GM12801 (cell line): Measurements from ENCODE around the gene MDGA2.

ENCODE experiments used
- TF ChIP-seq, protein P1 (sequence below): IDR thresholded peaks from one replicate; pipeline ENCODE4 v1.5.1; 2011; ENCODE audit warnings: control low read depth; ENCODE audit not compliant: insufficient read length; ENCODE audit errors: extremely low read depth

The MDGA2 gene

DNA sequence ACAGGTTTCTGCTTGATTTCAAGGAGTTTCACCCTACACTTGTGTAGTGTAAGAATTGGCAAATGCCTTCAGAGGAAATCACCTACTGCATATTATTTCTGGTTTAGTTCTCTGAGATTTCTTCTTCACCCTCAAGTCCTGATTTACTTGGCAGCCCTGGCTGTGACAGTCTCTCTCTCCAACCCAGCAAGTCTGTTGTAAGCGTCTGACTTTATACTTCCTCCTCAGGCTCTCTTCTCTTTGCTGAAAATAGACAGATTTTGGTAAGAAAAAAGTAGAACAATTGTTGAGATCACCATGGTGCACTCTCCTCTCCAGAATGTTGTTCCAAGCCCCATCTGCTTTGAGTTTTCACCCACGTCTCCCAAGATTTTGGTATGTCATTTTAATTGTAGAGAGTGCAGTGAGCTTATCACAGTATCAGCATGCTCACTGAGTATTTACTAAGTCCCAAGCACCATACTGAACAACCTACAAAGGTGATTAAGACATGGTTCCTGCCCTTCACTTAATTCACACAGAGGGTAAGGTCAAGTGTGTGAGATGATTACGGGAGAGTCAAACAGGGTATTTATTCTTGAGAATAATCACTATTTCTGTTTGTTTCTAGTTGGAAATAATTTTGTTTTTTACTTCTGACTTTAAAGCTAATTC lies 148.7 kb downstream of the MDGA2 start:
- TF ChIP-seq, protein P1, sequence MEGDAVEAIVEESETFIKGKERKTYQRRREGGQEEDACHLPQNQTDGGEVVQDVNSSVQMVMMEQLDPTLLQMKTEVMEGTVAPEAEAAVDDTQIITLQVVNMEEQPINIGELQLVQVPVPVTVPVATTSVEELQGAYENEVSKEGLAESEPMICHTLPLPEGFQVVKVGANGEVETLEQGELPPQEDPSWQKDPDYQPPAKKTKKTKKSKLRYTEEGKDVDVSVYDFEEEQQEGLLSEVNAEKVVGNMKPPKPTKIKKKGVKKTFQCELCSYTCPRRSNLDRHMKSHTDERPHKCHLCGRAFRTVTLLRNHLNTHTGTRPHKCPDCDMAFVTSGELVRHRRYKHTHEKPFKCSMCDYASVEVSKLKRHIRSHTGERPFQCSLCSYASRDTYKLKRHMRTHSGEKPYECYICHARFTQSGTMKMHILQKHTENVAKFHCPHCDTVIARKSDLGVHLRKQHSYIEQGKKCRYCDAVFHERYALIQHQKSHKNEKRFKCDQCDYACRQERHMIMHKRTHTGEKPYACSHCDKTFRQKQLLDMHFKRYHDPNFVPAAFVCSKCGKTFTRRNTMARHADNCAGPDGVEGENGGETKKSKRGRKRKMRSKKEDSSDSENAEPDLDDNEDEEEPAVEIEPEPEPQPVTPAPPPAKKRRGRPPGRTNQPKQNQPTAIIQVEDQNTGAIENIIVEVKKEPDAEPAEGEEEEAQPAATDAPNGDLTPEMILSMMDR: no peak

DNA sequence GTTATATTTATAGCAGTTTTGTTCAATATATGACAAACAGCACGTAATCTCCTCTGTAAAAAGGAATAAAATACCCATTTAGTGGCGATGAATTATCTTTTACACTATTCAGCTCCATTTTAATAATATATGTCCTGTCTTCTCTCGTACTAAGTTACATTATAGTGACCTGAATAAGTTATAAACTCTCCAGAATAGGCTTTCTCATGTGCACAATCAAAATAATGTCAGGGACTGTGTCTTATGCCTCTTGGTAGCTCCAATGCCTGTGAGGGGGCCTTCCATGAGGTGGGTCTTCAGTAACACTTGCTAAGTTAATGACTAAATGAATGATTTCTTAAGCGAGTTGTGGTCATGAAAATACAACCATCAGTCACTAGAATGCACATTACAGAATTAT lies 150.9 kb downstream of the MDGA2 start:
- TF ChIP-seq, protein P1: no peak

DNA sequence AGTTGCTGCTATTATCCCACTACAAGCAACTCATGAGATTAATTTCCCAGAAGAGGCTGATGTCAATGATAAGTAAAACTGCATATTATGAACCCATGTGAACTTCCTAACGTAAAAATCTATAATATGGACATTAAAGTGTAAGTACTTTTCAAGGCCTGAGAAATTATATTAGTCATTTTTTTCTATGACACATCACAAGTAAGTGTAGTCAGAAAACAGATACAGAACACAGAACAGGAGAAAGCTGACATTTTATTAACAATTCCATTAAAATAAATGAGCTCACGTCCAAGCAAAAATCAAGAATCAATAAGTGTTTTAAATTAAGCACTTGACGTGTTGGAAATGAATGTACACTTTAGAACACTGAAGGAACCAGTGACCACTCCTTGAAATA lies 155.0 kb downstream of the MDGA2 start:
- TF ChIP-seq, protein P1: no peak

- TF ChIP-seq, protein P1: no peak
Measured at GRCh38 chr14:47511829-47512228, 163.6 kb downstream of the MDGA2 start.

- TF ChIP-seq, protein P1: no peak
Measured at GRCh38 chr14:47509957-47510356, 165.4 kb downstream of the MDGA2 start.

DNA sequence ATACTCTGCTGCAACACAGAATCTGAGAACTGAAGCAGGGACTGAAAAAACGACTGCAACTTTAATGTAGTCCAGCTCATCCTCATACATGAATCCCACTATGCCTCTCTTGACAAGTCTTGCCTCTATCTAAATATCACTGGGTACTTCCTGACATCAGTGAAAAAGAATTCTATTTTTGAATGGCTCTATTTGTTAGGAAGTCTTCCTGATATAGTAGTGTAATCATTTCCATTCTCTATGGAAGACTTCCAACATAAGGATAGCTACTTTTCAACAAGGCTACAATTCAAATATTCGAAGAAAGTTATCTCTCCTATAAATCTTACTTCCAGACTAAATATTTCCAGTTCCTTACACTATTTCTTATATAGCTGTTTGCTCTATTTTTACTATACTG lies 167.5 kb downstream of the MDGA2 start:
- TF ChIP-seq, protein P1: no peak

- TF ChIP-seq, protein P1: no peak
Measured at GRCh38 chr14:47500369-47500768, 175.0 kb downstream of the MDGA2 start.
